Amygdala (tissue), 56 donors: ENCODE data around the gene YWHAE.
A peak's percentile ranks its signal among the peaks of the same experiment; 100 is the strongest.
"Not testable (repeated sequence)": the region's sequence is repeated elsewhere in the genome, so short reads cannot be mapped to it uniquely, and the experiment has no call there.

ENCODE experiments used
- DNase-seq, 56 donors: peaks; one replicate each; lab custom pipeline; 2025; lab: John Stamatoyannopoulos, UW

YWHAE gene

GRCh38 chr17:1399679-1400512 lies at the start of gene YWHAE:
Gene YWHAE, minus strand, starts transcription at chr17:1400222. Its CDS starts 112 bp downstream, at chr17:1400110.
- DNase-seq = peak; percentile 65 to 99 (median 92)

- no peak for DNase-seq
Observed at GRCh38 chr17:1449412-1449967, 49.5 kb upstream of the YWHAE start.

GRCh38 chr17:1447052-1447451 lies 47.0 kb upstream of the YWHAE start:
- no peak for DNase-seq

DNA sequence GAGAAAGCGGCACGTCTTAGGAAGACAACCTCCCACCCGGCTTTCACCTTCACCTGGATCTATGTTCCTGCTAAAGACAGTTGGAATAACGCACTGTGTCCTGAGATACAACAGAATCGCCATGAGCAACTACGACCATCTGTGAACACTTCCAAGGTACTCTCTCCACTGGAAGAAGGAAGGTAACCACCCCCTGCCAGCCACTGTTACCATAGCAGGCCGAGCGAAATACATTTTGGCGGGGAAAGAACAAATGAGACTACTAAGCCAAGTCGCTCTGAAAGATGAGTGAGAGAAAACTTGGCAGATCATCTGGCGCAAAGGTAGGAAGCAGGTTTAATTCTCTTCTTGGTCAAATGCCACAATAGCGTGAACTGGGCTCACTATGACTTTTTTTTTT lies 46.2 kb upstream of the YWHAE start:
- DNase-seq = no peak

DNA sequence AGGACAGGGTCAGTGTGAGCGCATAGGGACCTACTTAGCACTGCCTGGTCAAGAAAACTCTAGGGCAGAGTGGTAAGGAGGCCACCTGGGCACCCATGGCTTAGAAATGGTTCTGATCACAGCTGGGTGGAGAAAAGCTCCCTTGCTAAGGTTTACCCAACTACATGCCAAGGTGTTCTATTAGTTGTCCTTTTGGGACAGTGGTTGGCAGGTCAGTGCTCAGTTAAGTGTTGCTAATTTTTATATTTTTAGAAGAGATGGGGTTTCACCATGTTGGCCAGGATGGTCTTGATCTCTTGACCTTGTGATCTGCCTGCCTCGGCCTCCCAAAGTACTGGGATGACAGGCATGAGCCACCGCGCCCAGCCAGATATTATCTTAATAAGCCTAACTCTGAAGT lies 45.7 kb upstream of the YWHAE start:
- DNase-seq = not testable (repeated sequence)

GRCh38 chr17:1442721-1443120 lies 42.7 kb upstream of the YWHAE start:
- DNase-seq = not testable (repeated sequence)

- no peak for DNase-seq
Observed at GRCh38 chr17:1442187-1442586, 42.2 kb upstream of the YWHAE start.

DNA sequence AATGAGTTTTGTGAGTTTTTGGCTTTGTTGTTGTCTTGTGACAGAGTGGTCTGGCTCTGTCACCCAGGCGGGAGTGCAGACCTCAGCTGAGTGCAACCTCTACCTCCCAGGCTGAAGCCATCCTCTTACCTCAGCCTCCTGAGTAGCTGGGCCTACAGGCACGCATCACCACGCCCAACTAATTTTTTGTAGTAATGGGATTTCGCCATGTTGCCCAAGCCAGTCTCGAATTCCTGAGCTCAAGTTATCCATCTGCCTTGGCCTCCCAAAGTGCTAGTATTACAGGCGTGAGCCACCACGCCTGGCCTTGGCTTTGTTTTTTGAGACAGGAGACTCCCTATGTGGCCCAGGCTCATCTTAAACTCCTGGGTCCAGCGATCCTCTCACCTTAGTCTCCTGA lies 40.9 kb upstream of the YWHAE start:
- no peak for DNase-seq

DNA sequence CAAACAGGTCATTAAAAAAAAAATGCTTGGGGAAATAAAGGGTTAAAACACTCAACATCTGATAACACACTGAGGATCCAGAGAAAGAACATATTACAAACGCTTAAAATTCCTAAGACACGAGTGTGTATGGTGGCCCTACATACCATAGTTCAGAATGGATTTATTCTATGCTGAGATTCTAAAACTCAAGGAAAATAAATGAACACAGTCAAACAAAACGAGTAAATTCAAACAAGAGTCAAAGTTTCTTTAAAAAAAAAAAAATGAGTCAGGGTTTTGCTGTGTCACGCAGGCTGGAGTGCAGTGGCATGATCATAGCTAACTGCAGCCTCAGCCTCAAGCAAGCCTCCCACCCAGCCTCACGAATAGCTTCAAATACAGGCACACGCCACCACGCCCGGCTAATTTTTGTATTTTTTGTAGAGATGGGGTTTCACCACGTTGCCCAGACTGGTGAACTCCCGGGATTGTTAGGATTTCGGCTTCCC lies 38.6 kb upstream of the YWHAE start:
- no peak for DNase-seq

GRCh38 chr17:1435326-1435725 lies 35.3 kb upstream of the YWHAE start:
- DNase-seq = no peak

- DNase-seq = no peak
Observed at GRCh38 chr17:1434150-1434549, 34.1 kb upstream of the YWHAE start.

DNA sequence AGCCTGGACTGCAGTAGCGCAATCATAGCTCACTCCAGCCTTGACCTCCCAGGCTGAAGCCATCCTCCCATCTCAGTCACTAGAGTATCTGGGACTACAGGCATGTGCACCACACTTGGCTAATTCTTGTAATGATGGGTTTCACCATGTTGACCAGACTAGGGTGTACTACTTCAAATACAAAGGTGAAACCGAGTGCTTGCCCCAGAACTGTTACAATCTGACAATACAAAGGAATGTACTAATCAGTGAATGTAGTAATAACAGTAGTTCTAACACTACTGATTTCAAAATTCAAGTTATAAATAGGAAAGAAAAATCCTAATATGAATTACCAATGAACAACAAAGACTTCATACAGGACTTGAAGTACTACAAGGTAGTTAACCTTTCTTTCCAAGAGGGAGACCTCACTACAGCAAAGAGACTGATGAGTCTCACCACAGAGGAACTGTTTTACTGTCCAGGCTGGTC lies 31.6 kb upstream of the YWHAE start:
- DNase-seq = no peak

DNA sequence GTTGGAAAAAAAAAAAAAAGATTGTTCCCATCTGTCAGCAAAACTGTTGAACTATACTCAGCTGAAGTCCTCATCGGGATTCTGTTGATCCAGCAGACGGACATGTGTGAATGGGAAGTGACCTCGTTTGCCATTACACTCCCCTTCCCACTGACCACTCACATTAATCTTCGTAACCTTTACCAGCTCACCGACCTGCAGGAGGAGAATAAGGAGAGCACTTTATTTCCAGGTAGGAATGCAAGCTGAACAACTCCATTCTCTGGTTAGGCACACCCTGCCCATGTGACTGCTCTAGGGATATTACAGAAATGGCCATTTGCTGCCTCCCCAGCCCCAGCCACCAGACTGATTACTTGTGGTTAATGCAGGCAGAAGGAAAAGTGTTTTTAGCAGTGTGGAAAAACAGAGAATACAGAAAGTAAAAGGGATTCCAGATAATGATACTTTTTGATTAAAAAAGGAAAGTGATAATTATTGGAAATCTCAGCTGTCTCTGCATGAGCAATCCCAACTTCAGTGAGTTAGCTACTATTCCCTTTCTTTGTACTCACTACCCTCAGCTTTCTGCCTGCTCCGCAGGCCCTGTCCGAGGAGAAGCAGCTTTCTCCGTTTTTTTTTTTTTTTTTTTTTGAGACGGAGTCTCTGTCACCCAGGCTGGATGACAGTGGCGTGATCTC lies 23.6 kb upstream of the YWHAE start:
- DNase-seq = no peak

DNA sequence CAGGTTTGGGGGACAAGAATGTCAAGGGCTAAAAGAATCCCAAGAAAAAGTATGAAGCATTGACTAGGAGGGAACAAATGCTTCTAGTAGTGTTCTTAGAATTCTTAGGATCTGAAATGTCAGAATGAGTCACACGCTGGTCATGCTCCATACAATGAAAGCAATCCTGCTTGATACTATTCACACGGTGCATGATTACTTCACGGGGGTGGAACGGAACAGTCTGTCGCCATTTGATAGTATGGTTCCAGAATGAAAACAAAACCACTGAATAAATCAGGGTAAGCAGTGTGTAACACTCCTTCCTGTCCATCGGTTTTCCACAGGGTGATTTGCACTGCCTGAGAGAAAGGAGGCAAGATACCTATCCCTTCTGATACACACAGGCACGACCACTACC lies 22.9 kb upstream of the YWHAE start:
- peak in 4 of 56 donors; percentile 1 to 20 (median 6) for DNase-seq

- DNase-seq = no peak
Observed at GRCh38 chr17:1421470-1421869, 21.4 kb upstream of the YWHAE start.

- no peak for DNase-seq
Observed at GRCh38 chr17:1420981-1421380, 21.0 kb upstream of the YWHAE start.

DNA sequence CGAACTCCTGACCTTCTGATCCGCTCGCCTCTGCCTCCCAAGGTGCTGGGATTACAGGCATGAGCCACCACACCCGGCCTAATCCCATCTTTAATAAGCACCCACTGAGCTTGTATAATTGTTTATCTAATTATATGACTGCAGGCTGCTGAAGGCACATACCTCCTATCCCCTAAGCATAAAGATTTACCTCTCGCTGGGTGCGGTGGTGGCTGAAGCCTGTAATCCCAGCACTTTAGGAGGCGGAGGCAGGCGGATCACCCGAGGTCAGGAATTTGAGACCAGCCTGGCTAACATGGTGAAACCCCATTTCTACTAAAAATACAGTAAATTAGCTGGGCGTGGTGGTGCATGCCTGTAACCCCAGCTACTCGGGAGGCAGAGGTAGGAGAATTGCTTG lies 20.1 kb upstream of the YWHAE start:
- DNase-seq = no peak

GRCh38 chr17:1418476-1418875 lies 18.5 kb upstream of the YWHAE start:
- DNase-seq = not testable (repeated sequence)

GRCh38 chr17:1416414-1416813 lies 16.4 kb upstream of the YWHAE start:
- no peak for DNase-seq

DNA sequence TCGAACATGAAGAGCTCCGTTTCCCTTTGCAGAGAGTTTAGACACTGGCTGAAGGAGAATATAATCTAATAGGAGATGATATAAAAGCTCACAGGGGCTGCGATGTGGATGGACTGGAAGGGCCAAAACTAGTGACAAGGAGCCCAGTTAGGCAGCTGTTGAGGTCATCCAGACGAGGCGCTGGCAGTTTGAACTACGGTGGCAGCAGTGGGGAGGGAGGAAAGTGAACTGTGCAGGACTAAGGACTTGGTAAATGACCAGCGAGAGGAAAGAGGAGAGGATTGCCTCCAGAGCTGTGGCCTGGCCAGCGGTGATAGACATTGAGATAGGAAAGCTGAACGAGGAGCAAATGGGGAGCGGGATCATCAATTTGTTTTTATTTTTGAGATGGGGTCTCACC lies 14.6 kb upstream of the YWHAE start:
- DNase-seq = no peak

GRCh38 chr17:1414001-1414574 lies 14.1 kb upstream of the YWHAE start:
- DNase-seq = no peak
